ENCODE results near the gene CENPVL1.
"Not testable (repeated sequence)": the region's sequence is repeated elsewhere in the genome, so short reads cannot be mapped to it uniquely, and the experiment has no call there.

Gene CENPVL1

GRCh38 chrX:51710277-51711164, at the start of gene CENPVL1:
TSS of gene CENPVL1 (plus strand) at chrX:51710512. CDS start at chrX:51710512, 0 bp downstream.
- DNase-seq (ENCODE audit: low read depth): not testable (repeated sequence)

- no peak for DNase-seq (ENCODE audit: low read depth)
Measured at GRCh38 chrX:51665981-51666380, 44.3 kb upstream of the CENPVL1 start.

GRCh38 chrX:51679689-51680433, 30.5 kb upstream of the CENPVL1 start:
- not testable (repeated sequence) for DNase-seq (ENCODE audit: low read depth)

GRCh38 chrX:51681808-51682719, 28.2 kb upstream of the CENPVL1 start:
- not testable (repeated sequence) for DNase-seq (ENCODE audit: low read depth)

GRCh38 chrX:51682720-51683062, 27.6 kb upstream of the CENPVL1 start, which contains the start of gene CENPVL2:
TSS of gene CENPVL2 (minus strand) at chrX:51682831. CDS start at chrX:51682831, 0 bp downstream.
- not testable (repeated sequence) for DNase-seq (ENCODE audit: low read depth)

GRCh38 chrX:51694254-51694653, 16.1 kb upstream of the CENPVL1 start:
- no peak for DNase-seq (ENCODE audit: low read depth)

- no peak for DNase-seq (ENCODE audit: low read depth)
Measured at GRCh38 chrX:51697397-51697796, 12.9 kb upstream of the CENPVL1 start.

GRCh38 chrX:51712943-51713647, 2.8 kb downstream of the CENPVL1 start:
- not testable (repeated sequence) for DNase-seq (ENCODE audit: low read depth)

- no peak for DNase-seq (ENCODE audit: low read depth)
Measured at GRCh38 chrX:51728202-51728601, 17.9 kb downstream of the CENPVL1 start.

- no peak for DNase-seq (ENCODE audit: low read depth)
Measured at GRCh38 chrX:51737091-51737490, 26.8 kb downstream of the CENPVL1 start.

- no peak for DNase-seq (ENCODE audit: low read depth)
Measured at GRCh38 chrX:51742586-51742985, 32.3 kb downstream of the CENPVL1 start.

GRCh38 chrX:51743179-51743957, 33.1 kb downstream of the CENPVL1 start, which contains the start of gene GSPT2:
TSS of gene GSPT2 (plus strand) at chrX:51743442. CDS start at chrX:51743627, 185 bp downstream.
- peak; percentile 5 for DNase-seq (ENCODE audit: low read depth)

GRCh38 chrX:51747671-51748070, 37.4 kb downstream of the CENPVL1 start:
- no peak for DNase-seq (ENCODE audit: low read depth)

GRCh38 chrX:51759055-51759839, 48.9 kb downstream of the CENPVL1 start:
- no peak for DNase-seq (ENCODE audit: low read depth)

GRCh38 chrX:51760657-51761056, 50.3 kb downstream of the CENPVL1 start:
- DNase-seq (ENCODE audit: low read depth): no peak

Data from stimulated activated CD8-positive, alpha-beta memory T cell treated with anti-CD3 and anti-CD28 coated beads, Interleukin-12 subunit alpha, Interleukin-12 subunit beta, amount 100 ng/mL, for 1 hour (primary cell).